ENCODE data around the gene EMD. TPM values are rescaled to one million over a fixed set of nuclear protein-coding genes. Genes with fewer than 3 reads are reported as not detected.
"Not testable (repeated sequence)": the region's sequence is repeated elsewhere in the genome, so short reads cannot be mapped to it uniquely, and the experiment has no call there.

Gene EMD
- total RNA-seq, 1 donor = 39.3 TPM

DNA sequence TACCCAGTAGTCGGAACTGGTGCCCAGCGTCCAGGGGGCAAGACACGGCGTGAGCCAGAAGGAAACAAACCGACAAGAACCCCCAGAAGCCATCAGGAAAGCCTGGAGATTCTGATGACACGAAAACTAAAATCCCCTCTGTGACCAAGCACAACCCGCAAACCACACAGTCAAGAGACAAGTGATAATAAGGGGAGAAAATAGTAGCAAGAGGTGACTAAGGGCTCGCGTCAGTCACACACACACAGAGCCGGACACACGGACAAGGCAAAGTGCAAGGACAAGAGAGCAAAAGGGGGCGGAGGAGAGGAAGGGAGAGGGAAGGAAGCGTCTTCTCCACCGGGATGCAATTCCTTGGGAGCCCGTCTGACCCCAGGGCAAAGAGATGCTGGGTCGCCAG is 9.6 kb downstream of the EMD start:
- H3K27me3 ChIP-seq (ENCODE audit: insufficient read depth, low read length); H3K4me1 ChIP-seq (ENCODE audit: insufficient read depth, low read length); H3K4me3 ChIP-seq (ENCODE audit: low read length); H3K9me3 ChIP-seq (ENCODE audit: low read depth, low read length): not testable (repeated sequence)

DNA sequence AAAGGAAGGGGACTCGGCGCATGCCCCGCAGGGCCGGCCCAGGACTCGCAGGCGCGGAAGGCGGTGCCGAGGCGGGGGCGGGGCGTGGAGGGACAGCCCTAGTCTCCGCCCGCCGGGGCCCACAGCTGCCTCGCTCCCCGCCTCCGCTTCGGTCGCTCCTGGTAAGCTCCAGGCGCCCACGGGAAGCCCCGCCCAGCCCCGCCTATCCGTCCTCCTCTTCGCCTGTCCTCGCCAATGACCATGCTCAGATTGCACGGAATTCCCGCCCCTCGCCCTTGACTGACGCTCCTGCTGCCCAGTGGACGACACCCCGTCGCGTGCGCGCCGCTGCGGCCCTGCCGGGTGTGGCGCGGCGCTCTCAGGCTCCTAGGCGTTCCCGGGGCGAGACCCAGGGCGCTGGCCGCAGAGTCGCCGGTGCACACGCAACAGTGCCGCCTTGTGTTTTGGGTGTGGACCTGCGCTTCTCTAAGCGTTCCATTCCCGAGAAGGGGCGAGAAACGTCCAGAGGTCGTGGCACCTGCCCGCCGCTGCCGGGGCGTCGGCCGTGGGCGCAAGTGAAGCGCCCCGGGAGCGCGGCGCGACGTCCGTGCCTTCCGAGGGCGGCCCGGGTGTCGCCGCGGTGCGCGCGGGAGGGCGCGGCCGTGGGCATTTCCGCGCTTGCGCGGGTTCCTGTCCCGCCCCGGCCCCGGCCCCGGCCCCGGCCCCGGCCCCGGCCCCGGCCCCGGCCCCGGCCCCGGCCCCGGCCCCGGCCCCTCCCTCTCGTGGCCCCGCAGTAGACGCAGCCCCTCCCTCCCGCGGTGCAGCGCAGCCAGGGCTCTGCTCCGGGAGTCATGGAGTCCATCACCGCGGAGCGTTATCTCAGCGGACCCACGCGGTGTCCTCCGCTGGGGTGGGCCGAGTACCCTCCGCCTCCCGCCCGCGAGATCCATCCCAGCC is 11.0 kb downstream of the EMD start:
- not testable (repeated sequence) for H3K27me3 ChIP-seq (ENCODE audit: insufficient read depth, low read length); H3K4me1 ChIP-seq (ENCODE audit: insufficient read depth, low read length); H3K9me3 ChIP-seq (ENCODE audit: low read depth, low read length); H3K4me3 ChIP-seq (ENCODE audit: low read length)

DNA sequence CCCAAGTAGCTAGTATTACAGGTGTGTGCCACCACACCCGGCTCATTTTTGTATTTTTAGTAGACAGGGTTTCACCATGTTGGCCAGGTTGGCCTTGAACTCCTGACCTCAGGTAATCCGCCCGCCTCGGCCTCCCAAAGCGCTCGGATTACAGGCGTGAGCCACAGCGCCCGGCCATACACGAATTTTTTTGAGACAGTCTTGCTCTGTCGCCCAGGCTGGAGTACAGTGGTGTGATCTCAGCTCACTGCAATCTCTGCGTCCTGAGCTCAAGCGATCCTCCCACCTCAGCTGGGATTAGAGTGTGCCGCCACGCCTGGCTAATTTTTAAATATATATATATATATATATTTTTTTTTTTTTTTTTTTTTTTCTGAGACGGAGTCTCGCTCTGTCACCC is 17.3 kb downstream of the EMD start:
- H3K9me3 ChIP-seq (ENCODE audit: low read depth, low read length); H3K27me3 ChIP-seq (ENCODE audit: insufficient read depth, low read length); H3K4me3 ChIP-seq (ENCODE audit: low read length): not testable (repeated sequence)
- H3K4me1 ChIP-seq (ENCODE audit: insufficient read depth, low read length) = peaks cover 21% of the 10 kb centered on the region

DNA sequence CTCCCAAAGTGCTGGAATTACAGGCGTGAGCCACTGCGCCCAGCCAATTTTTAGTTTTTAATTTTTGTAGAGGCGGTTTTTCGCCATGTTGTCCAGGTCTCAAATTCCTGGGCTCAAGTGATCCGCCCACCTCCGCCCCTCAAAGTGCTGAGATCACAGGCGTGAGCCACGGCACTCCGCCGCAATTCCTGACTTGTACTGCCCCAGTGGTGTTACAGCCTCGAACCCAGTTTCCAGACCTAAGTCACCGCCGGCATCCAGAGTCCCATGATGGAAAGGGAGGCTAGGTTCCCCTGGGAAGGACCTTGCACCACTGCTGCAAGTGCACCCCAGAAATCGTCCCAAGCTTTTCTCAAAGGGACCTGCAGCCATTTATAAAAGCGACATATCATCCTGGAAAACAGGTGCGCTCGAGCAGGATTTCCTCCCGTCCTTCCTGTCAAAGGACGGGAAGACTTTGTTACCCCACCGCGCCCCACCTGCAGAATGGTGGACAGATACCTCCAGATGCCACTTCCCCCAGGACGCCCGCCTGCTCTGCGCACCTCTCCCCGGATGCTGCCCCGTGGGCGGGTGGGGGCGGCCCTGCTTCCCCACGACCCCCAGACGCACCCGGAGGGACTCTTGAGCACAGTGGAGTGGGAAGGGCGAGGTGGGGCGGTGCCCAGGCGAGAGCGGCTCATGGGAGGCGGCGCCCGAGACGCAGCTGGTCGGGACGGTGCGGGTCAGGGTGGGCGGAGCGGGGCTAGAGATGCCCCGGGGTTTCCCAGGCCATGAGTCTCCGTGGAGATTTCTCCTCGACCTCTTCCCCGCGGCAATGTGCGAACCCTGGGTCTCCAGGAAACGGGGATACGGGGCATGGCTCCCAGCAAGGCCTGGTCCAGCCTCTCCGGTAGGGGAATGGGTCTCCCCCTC is 18.1 kb downstream of the EMD start:
- Histone ChIP-seq H3K4me3 (ENCODE audit: low read length) (peak overlapping the region; percentile 92), H3K9me3 (ENCODE audit: low read depth, low read length) (no peaks in the 10 kb centered on the region), H3K27me3 (ENCODE audit: insufficient read depth, low read length) (no peaks in the 10 kb centered on the region), H3K4me1 (ENCODE audit: insufficient read depth, low read length) (peaks cover 21% of the 10 kb centered on the region)

DNA sequence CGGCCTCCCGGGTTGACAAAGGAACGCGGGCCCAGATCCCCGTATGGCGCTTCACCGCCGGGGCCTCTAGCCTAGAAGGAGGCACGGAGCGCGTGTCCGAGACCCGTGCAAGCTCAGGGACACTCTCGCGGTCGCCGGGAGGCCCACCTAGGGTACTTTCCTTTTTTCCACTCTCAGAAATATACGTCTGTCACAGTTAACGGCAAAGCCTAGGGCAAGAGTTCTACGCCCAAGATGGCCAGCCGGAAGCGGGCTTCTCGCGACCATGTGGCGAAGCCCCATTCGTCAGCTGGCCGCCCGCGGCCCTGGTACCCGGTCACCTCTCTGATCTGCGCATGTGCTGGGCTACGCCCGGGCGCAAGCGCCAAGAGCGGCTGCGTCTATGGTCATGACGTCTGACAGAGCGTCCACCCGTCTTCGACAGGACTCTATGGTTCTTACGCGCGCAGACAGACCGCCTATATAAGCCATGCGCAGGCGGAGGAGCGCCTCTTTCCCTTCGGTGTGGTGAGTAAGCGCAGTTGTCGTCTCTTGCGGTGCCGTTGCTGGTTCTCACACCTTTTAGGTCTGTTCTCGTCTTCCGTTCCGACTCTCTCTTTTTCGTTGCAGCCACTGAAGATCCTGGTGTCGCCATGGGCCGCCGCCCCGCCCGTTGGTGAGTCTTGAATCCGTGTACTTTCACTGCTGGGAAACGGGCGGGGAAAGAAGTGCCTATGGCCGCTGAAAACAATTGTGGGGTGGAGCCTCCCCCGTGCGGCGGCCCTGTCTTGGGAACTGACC is 19.0 kb downstream of the EMD start, which contains the start of gene RPL10:
TSS of gene RPL10 (plus strand) at position 490 of the 780 bp plus-strand sequence. CDS start at position 633, 143 bp downstream.
- Histone ChIP-seq H3K27me3 (ENCODE audit: insufficient read depth, low read length) (no peaks in the 10 kb centered on the region), H3K4me3 (ENCODE audit: low read length) (peak within 1 kb of the TSS; percentile 92), H3K4me1 (ENCODE audit: insufficient read depth, low read length) (peaks cover 21% of the 10 kb centered on the region), H3K9me3 (ENCODE audit: low read depth, low read length) (no peaks in the 10 kb centered on the region)

DNA sequence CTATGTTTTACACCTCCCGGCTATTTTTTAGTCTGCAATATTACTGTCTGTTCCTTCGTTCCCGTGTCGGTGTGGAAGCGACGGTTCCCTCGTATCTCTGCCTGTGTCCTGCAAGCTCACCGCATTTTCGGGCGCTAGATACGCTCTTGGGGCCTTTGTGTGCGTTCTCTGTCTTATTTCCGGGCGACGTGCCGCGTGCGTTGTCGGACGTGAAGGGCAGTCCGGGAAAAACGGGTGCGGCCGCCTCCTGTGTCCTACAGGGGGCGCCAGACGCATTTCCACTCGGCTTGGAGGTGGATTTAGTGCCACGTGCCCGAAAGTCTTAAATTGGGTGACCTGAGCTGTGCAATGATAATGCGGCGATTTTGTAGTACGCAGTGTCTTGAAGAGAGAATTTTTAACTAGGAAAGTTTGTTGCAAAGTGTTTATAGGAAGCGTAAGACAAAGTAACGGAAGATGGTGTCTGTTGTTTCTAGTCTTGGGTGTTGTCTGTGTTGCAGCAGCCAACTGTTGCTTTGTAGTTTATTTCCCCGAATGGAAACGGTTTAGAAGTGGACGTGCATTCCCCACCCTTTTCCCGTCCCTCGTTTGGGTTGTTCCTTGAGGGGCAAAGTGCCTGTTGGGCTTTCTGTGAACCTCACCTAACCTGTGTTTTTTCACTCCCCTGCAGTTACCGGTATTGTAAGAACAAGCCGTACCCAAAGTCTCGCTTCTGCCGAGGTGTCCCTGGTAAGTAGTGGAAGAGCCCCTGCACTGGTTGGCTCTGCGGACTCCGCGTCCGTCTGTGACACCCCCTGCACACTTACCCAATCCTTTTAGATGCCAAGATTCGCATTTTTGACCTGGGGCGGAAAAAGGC is 19.8 kb downstream of the EMD start:
- Histone ChIP-seq H3K4me3 (ENCODE audit: low read length) (peak overlapping the region; percentile 92), H3K9me3 (ENCODE audit: low read depth, low read length) (no peaks in the 10 kb centered on the region), H3K4me1 (ENCODE audit: insufficient read depth, low read length) (peaks cover 21% of the 10 kb centered on the region), H3K27me3 (ENCODE audit: insufficient read depth, low read length) (no peaks in the 10 kb centered on the region)

DNA sequence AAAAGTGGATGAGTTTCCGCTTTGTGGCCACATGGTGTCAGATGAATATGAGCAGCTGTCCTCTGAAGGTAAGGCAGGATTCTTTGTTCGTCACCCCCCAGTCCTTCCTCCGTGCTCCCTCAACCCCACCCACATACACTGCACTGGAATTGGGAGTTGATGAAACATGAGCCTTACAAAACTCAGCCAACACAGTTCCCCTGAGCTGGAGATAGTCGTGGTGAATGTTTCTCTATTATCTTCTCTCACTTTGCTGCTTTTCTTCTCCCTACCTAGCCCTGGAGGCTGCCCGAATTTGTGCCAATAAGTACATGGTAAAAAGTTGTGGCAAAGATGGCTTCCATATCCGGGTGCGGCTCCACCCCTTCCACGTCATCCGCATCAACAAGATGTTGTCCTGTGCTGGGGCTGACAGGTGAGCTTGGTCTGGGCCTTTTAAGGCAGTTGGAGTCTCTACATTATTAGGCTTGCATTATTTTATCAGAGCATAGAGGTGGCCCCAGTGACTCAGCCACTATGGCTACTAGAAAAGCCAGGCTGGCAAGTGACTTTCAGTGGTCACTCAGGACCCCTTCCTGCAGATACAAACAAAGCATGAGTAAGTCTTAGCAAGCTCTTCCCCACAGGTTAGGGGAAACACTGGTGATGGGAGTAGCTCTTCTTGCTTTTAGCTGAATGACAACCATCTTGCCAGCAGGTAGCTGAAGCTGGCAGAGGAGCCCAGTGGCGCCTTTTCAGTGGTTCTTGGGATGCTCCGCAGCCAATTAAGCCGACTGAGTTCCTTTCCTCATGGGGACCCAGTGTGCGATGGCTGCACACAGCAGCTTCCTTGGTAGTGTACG is 20.7 kb downstream of the EMD start:
- H3K4me1 ChIP-seq (ENCODE audit: insufficient read depth, low read length) = peaks cover 21% of the 10 kb centered on the region
- H3K4me3 ChIP-seq (ENCODE audit: low read length) = peak overlapping the region; percentile 92
- H3K9me3 ChIP-seq (ENCODE audit: low read depth, low read length) = no peaks in the 10 kb centered on the region
- H3K27me3 ChIP-seq (ENCODE audit: insufficient read depth, low read length) = no peaks in the 10 kb centered on the region

DNA sequence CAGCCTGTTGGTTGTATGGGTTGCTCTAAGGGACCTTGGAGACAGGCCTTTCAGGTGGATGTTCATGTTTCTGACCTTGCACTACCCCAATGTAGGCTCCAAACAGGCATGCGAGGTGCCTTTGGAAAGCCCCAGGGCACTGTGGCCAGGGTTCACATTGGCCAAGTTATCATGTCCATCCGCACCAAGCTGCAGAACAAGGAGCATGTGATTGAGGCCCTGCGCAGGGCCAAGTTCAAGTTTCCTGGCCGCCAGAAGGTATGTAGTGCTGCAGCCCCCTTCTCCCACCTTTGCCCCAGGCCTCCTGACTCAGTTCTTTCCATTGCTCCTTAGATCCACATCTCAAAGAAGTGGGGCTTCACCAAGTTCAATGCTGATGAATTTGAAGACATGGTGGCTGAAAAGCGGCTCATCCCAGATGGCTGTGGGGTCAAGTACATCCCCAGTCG is 21.3 kb downstream of the EMD start:
- not testable (repeated sequence) for H3K9me3 ChIP-seq (ENCODE audit: low read depth, low read length)

DNA sequence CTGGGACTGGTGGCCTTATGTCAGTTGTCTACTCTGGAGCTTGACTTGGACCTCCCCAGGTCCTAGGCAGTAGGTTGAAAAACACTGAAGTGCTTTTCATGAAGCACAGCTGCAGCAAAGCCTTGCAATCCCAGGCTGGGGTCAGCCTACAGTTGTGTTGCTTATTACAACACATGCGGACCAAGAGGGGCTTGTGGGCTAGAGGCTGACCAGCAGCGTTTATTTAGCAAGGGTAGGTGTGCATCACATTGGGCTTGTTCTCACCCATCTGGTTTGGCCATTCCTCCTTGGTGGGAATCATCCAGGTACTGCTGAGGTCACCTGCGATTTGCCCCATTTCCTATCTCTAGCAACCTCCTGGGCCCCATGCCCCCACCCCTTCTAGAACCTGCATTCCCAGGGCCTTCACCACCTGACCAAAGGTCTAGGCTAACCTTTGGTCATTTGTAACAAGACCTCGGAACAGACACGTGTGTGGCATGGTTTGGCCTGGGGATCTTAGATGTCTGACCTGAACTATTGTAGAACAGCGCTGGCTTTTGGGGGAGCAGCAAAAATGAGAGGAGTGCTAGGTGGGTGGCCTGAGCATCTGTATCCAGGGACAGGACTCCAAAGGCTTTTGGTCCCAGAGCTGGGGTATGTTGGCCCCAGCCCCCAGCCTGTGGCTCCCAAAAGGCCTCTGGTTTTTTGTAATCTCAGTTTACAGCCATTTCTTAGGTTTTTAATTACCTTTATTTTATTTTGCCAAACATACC is 22.1 kb downstream of the EMD start:
- Histone ChIP-seq H3K9me3 (ENCODE audit: low read depth, low read length) (no peaks in the 10 kb centered on the region), H3K27me3 (ENCODE audit: insufficient read depth, low read length) (no peaks in the 10 kb centered on the region), H3K4me1 (ENCODE audit: insufficient read depth, low read length) (peaks cover 21% of the 10 kb centered on the region), H3K4me3 (ENCODE audit: low read length) (no peak overlapping the region)

More for the DNA sequence above, 21.3 kb downstream of the EMD start:
- not testable (repeated sequence) for H3K27me3 ChIP-seq (ENCODE audit: insufficient read depth, low read length); H3K4me3 ChIP-seq (ENCODE audit: low read length)
- peaks cover 21% of the 10 kb centered on the region for H3K4me1 ChIP-seq (ENCODE audit: insufficient read depth, low read length)

DNA sequence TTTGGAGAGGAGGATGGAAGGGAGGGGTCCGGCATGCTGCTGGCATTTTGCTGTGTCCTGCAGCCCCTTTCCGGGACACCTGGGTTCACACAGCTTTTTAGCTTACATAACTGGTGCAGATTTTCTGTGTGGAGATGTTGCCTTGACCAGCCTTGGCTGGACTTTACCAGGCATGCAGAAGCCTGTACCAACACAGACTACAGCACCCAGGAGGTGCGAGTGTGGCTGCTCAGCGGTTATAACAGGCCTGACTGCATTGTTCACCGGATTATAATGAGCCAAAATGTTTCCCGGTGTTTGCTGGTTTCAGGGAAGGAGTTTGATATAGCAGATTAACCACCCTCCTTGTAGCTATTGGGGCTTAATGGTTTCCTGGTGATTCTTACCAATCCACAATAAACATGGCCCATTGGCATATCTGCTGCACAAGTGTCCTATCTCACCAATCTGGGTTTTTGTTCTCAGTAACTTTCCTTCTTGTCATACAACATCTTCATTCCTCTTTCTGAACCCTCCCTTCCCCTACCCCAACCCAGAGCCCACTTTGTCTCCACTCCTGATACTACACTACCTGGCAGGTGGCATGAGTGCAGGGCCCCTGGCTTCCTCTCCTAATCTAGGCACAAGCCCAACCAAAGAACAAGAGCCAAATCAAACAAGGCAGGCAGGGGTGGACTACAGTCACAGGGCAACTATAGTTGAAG is 23.0 kb downstream of the EMD start:
- Histone ChIP-seq H3K4me1 (ENCODE audit: insufficient read depth, low read length) (peaks cover 18% of the 10 kb centered on the region), H3K4me3 (ENCODE audit: low read length) (no peak overlapping the region), H3K9me3 (ENCODE audit: low read depth, low read length) (no peaks in the 10 kb centered on the region), H3K27me3 (ENCODE audit: insufficient read depth, low read length) (no peaks in the 10 kb centered on the region)

DNA sequence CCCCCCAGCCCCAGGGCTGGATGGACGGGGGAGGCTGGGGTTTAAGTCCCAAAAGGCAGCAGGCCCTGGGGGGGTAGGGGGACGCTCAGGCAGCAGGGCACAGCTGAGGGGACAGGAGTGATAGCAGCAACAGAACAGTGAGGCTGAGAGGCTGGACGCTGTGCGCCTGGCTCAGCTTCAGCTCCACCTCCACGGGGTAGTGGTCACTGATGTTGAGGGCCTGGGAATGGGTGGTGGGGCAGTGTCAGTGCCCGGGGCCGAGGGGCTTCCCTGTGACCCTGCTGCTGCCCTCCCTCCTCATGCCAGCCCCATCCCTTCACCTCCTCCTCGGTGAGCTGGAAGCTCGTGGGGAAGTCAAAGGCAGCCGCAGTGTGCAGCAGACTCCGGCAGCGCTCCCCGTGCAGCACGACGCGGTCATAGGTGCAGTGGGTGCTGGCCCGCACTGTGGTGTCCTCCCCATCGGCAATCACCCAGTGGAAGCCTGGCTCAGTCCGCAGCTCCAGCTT is 23.6 kb downstream of the EMD start:
- Histone ChIP-seq H3K9me3 (ENCODE audit: low read depth, low read length) (no peaks in the 10 kb centered on the region), H3K4me3 (ENCODE audit: low read length) (no peak overlapping the region), H3K4me1 (ENCODE audit: insufficient read depth, low read length) (peaks cover 16% of the 10 kb centered on the region), H3K27me3 (ENCODE audit: insufficient read depth, low read length) (no peaks in the 10 kb centered on the region)

DNA sequence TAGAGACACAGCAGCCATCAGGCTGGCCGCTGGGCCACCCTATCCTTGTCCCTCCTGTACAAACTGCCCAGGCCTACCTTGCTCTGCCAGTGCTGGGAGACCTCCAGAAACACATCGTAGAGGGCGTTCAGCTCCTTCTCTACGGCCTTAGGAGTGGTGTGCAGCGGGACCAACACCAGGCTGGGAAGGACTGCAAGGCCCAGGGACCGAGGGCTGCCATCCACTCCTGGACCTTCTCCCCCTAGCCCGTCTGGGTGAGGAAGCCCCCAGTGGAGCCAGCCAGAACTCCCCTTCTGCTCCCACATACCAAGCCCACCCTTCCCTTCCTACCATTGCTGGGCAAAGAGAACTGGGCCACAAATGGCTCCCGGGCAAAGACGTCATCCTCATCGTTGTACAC is 24.1 kb downstream of the EMD start:
- H3K9me3 ChIP-seq (ENCODE audit: low read depth, low read length) = no peaks in the 10 kb centered on the region
- no peak overlapping the region for H3K4me3 ChIP-seq (ENCODE audit: low read length)
- peaks cover 21% of the 10 kb centered on the region for H3K4me1 ChIP-seq (ENCODE audit: insufficient read depth, low read length)
- H3K27me3 ChIP-seq (ENCODE audit: insufficient read depth, low read length) = no peaks in the 10 kb centered on the region
